GM21717 (cell line): Measurements from ENCODE around the gene DTX3.

ENCODE experiments used
- ATAC-seq: cut with Tn5 transposase; IDR thresholded peaks from one replicate; pipeline ENCODE4 v1.9.1; 2021; ENCODE audit warnings: mild to moderate bottlenecking, moderate library complexity; ENCODE audit not compliant: unreplicated experiment

DTX3 gene

GRCh38 chr12:57619434-57620244 lies 15.0 kb downstream of the DTX3 start:
- ATAC-seq, result no peak

GRCh38 chr12:57620245-57620935 lies 15.8 kb downstream of the DTX3 start:
- no peak for ATAC-seq

GRCh38 chr12:57620936-57621496 lies 16.4 kb downstream of the DTX3 start:
- no peak for ATAC-seq

GRCh38 chr12:57621497-57622292 lies 17.1 kb downstream of the DTX3 start:
- ATAC-seq, result no peak

- no peak for ATAC-seq
Observed at GRCh38 chr12:57622293-57623245, 17.9 kb downstream of the DTX3 start.

- no peak for ATAC-seq
Observed at GRCh38 chr12:57623385-57623784, 18.8 kb downstream of the DTX3 start.

- no peak for ATAC-seq
Observed at GRCh38 chr12:57623811-57624390, 19.3 kb downstream of the DTX3 start.

GRCh38 chr12:57624441-57625220 lies 20.0 kb downstream of the DTX3 start:
- no peak for ATAC-seq

GRCh38 chr12:57625261-57626032 lies 20.8 kb downstream of the DTX3 start:
- ATAC-seq, result no peak

- no peak for ATAC-seq
Observed at GRCh38 chr12:57626111-57626920, 21.7 kb downstream of the DTX3 start.

GRCh38 chr12:57626921-57627445 lies 22.4 kb downstream of the DTX3 start:
- no peak for ATAC-seq

GRCh38 chr12:57627501-57628279 lies 23.1 kb downstream of the DTX3 start:
- no peak for ATAC-seq

GRCh38 chr12:57628280-57629191 lies 23.9 kb downstream of the DTX3 start:
- no peak for ATAC-seq

GRCh38 chr12:57629897-57630471 lies 25.4 kb downstream of the DTX3 start:
- no peak for ATAC-seq

GRCh38 chr12:57630891-57631433 lies 26.3 kb downstream of the DTX3 start:
- no peak for ATAC-seq
